Neural progenitor cell (in vitro differentiated cells): ENCODE data around the gene MKNK2. TPM values are rescaled to one million over a fixed set of nuclear protein-coding genes. Genes with fewer than 3 reads are reported as not detected.
"Not testable (repeated sequence)": the region's sequence is repeated elsewhere in the genome, so short reads cannot be mapped to it uniquely, and the experiment has no call there.

Source experiments
- DNase-seq: peaks from one replicate; pipeline ENCODE4 v3.0.0-alpha.2; 2016; ENCODE audit warnings: low spot score
- H2AFZ ChIP-seq: fragments of 200-600 bp; sonication (generic); replicated peaks from 2 replicates; pipeline ENCODE4 v1.6.1; 2016; ENCODE audit warnings: antibody characterized with exemption
- H3F3A ChIP-seq: fragments of 200-600 bp; sonication (generic); 2 replicates; pipeline ENCODE4 v1.6.1; 2016; ENCODE audit warnings: antibody characterized with exemption, low read depth
- H3K27ac ChIP-seq: fragments of 200-600 bp; sonication (generic); 2 replicates; pipeline ENCODE4 v1.5.1; 2016; ENCODE audit warnings: mild to moderate bottlenecking
- H3K27me3 ChIP-seq: fragments of 200-600 bp; sonication (generic); 2 replicates; pipeline ENCODE4 v1.6.1; 2016; ENCODE audit warnings: mild to moderate bottlenecking, moderate library complexity
- H3K36me3 ChIP-seq: fragments of 200-600 bp; sonication (generic); 2 replicates; pipeline ENCODE4 v1.5.1; 2016
- H3K4me1 ChIP-seq: fragments of 200-600 bp; sonication (generic); 2 replicates; pipeline ENCODE4 v1.6.1; 2016; ENCODE audit warnings: mixed run types
- H3K4me2 ChIP-seq: fragments of 200-600 bp; sonication (generic); 2 replicates; pipeline ENCODE4 v1.6.1; 2016
- H3K4me3 ChIP-seq: fragments of 200-600 bp; sonication (generic); 2 replicates; pipeline ENCODE4 v1.5.1; 2016
- H3K79me2 ChIP-seq: fragments of 200-600 bp; sonication (generic); 2 replicates; pipeline ENCODE4 v1.6.1; 2016; ENCODE audit warnings: low read depth
- H3K9ac ChIP-seq: fragments of 200-600 bp; sonication (generic); 2 replicates; pipeline ENCODE4 v1.6.1; 2016
- H3K9me3 ChIP-seq: fragments of 200-600 bp; sonication (generic); 2 replicates; pipeline ENCODE4 v1.5.1; 2016; ENCODE audit warnings: low read depth
- H4K20me1 ChIP-seq: fragments of 200-600 bp; sonication (generic); 2 replicates; pipeline ENCODE4 v1.6.1; 2016; ENCODE audit warnings: low read depth
- H3K27ac Mint-ChIP-seq: 3 replicates; pipeline ENCODE4 v1.8.0; 2021; ENCODE audit warnings: mixed read lengths
- H3K27me3 Mint-ChIP-seq: 2 replicates; pipeline ENCODE4 v1.8.0; 2022; ENCODE audit warnings: low read depth, mild to moderate bottlenecking, inconsistent platforms, moderate library complexity, mixed read lengths; ENCODE audit not compliant: insufficient read depth
- H3K36me3 Mint-ChIP-seq: 3 replicates; pipeline ENCODE4 v1.8.0; 2021; ENCODE audit warnings: mixed read lengths
- H3K4me1 Mint-ChIP-seq: 3 replicates; pipeline ENCODE4 v1.8.0; 2021; ENCODE audit warnings: mixed read lengths
- H3K4me3 Mint-ChIP-seq: 3 replicates; pipeline ENCODE4 v1.8.0; 2021; ENCODE audit warnings: mild to moderate bottlenecking, moderate library complexity, mixed read lengths
- H3K9me3 Mint-ChIP-seq: 3 replicates; pipeline ENCODE4 v1.8.0; 2020; ENCODE audit warnings: mixed read lengths
- CTCF ChIP-seq: fragments of 200-600 bp; sonication (generic); IDR thresholded peaks from 2 replicates; pipeline ENCODE4 v1.5.1; 2017; ENCODE audit warnings: antibody characterized with exemption, mild to moderate bottlenecking
- EZH2 ChIP-seq: fragments of 200-600 bp; sonication (generic); IDR thresholded peaks from 2 replicates; pipeline ENCODE4 v1.6.1; 2017; ENCODE audit warnings: antibody characterized with exemption, mild to moderate bottlenecking, moderate library complexity
- EZH2phosphoT487 ChIP-seq: fragments of 200-600 bp; sonication (generic); IDR thresholded peaks from 2 replicates; pipeline ENCODE4 v1.6.1; 2017; ENCODE audit warnings: antibody characterized with exemption
- total RNA-seq: library from RNA; depleted of rRNA; stranded (reverse); fragments of >200 nt; gene quantifications from 2 replicates; pipeline ENCODE4 v1.2.3, GENCODE V29; 2015; ENCODE audit warnings: low replicate concordance

The MKNK2 gene
- total RNA-seq, 1 donor from 2014 or later: 46.0 TPM

GRCh38 chr19:2096480-2097202, 45.6 kb upstream of the MKNK2 start, which contains the start of gene IZUMO4:
Gene IZUMO4 (plus strand): TSS chr19:2096915. CDS start chr19:2096946, 31 bp downstream.
- DNase-seq: peak; percentile 99
- Histone ChIP-seq H2AFZ (peak within 1 kb of the TSS; percentile 81), H3K4me3 (peak within 1 kb of the TSS; percentile 84), H3K9me3 (no peaks in the 10 kb centered on the region), H3K4me1 (peaks cover 7% of the 10 kb centered on the region), H3F3A (peaks cover 32% of the 10 kb centered on the region), H3K4me2 (peak within 1 kb of the TSS; percentile 82), H3K27ac (peak within 1 kb of the TSS; percentile 85), H3K27me3 (no peaks in the 10 kb centered on the region), H4K20me1 (peaks cover 32% of the 10 kb centered on the region), H3K36me3 (no peaks in the 10 kb centered on the region), H3K79me2 (peaks cover 15% of the 10 kb centered on the region), H3K9ac (no peak within 1 kb of the TSS)
- Mint-ChIP-seq H3K4me1 (peaks cover 23% of the 10 kb centered on the region), H3K36me3 (no peaks in the 10 kb centered on the region), H3K4me3 (peak within 1 kb of the TSS; percentile 95), H3K27ac (peak within 1 kb of the TSS; percentile 82), H3K27me3 (peaks cover 8% of the 10 kb centered on the region), H3K9me3 (no peaks in the 10 kb centered on the region)
- TF ChIP-seq CTCF: peak; percentile 53
- TF ChIP-seq EZH2phosphoT487: no peak
- no peak for TF ChIP-seq EZH2

- peak within 1 kb of the TSS; percentile 82 for H3K4me2 ChIP-seq
- Mint-ChIP-seq H3K4me1 (peaks cover 24% of the 10 kb centered on the region), H3K9me3 (no peaks in the 10 kb centered on the region), H3K27ac (peak within 1 kb of the TSS; percentile 82), H3K27me3 (peaks cover 7% of the 10 kb centered on the region), H3K4me3 (peak within 1 kb of the TSS; percentile 95), H3K36me3 (no peaks in the 10 kb centered on the region)
- no peak within 1 kb of the TSS for H3K9ac ChIP-seq
- peak within 1 kb of the TSS; percentile 81 for H2AFZ ChIP-seq
- peak; percentile 63 for TF ChIP-seq CTCF
- TF ChIP-seq EZH2phosphoT487: no peak
- no peaks in the 10 kb centered on the region for H3K36me3 ChIP-seq
- no peaks in the 10 kb centered on the region for H3K27me3 ChIP-seq
- peaks cover 15% of the 10 kb centered on the region for H3K79me2 ChIP-seq
- peak within 1 kb of the TSS; percentile 85 for H3K27ac ChIP-seq
- H3K9me3 ChIP-seq: no peaks in the 10 kb centered on the region
- H3K4me1 ChIP-seq: peaks cover 7% of the 10 kb centered on the region
- no peak for DNase-seq
- peak within 1 kb of the TSS; percentile 84 for H3K4me3 ChIP-seq
- H4K20me1 ChIP-seq: peaks cover 32% of the 10 kb centered on the region
- peaks cover 32% of the 10 kb centered on the region for H3F3A ChIP-seq
Measured at GRCh38 chr19:2096034-2096479, 45.0 kb upstream of the MKNK2 start, which contains the start of gene MOB3A. Gene MOB3A (minus strand): TSS chr19:2096326. CDS start chr19:2078560, 17,766 bp downstream.

- H3K36me3 Mint-ChIP-seq, H3K9ac ChIP-seq, H3K36me3 ChIP-seq, H3K27ac Mint-ChIP-seq, H3K27me3 Mint-ChIP-seq, H3K4me3 Mint-ChIP-seq, DNase-seq, H2AFZ ChIP-seq, H3K9me3 ChIP-seq, H3K4me3 ChIP-seq, H3K4me2 ChIP-seq, H4K20me1 ChIP-seq, H3K27ac ChIP-seq, H3K9me3 Mint-ChIP-seq, H3K27me3 ChIP-seq, H3K4me1 ChIP-seq: not testable (repeated sequence)
- H3K4me1 Mint-ChIP-seq: peaks cover 46% of the 10 kb centered on the region
- Histone ChIP-seq H3K79me2 (peaks cover 15% of the 10 kb centered on the region), H3F3A (peaks cover 22% of the 10 kb centered on the region)
Measured at GRCh38 chr19:2091926-2092525, 41.0 kb upstream of the MKNK2 start.

GRCh38 chr19:2089727-2090053, 38.6 kb upstream of the MKNK2 start:
- Histone ChIP-seq H4K20me1 (peaks cover 3% of the 10 kb centered on the region), H3K9me3 (no peaks in the 10 kb centered on the region), H3K4me1 (peaks cover 6% of the 10 kb centered on the region), H3K27ac (no peak overlapping the region), H2AFZ (no peak overlapping the region), H3K27me3 (no peaks in the 10 kb centered on the region), H3K79me2 (peaks cover 6% of the 10 kb centered on the region), H3K36me3 (no peaks in the 10 kb centered on the region), H3K4me3 (no peak overlapping the region), H3K9ac (no peak overlapping the region), H3F3A (peaks cover 2% of the 10 kb centered on the region), H3K4me2 (no peak overlapping the region)
- DNase-seq: no peak
- no peak for TF ChIP-seq CTCF
- TF ChIP-seq EZH2: no peak
- no peak for TF ChIP-seq EZH2phosphoT487
- H3K27ac Mint-ChIP-seq: peak overlapping the region; percentile 74
- peaks cover 46% of the 10 kb centered on the region for H3K4me1 Mint-ChIP-seq
- H3K4me3 Mint-ChIP-seq: no peak overlapping the region
- no peaks in the 10 kb centered on the region for H3K9me3 Mint-ChIP-seq
- H3K27me3 Mint-ChIP-seq: peaks cover 5% of the 10 kb centered on the region
- H3K36me3 Mint-ChIP-seq: no peaks in the 10 kb centered on the region
